Testis (tissue), 3 donors: ENCODE results near the gene PTPRN2. TPM values are rescaled to one million over a fixed set of nuclear protein-coding genes. Genes with fewer than 3 reads are reported as not detected.

Experiments
- DNase-seq: peaks from one replicate; pipeline ENCODE4 v3.0.0-alpha.2; 2019
- H3K27ac ChIP-seq, 2 donors: fragments of 200-600 bp; sonication (generic); one replicate each; pipeline ENCODE4 v1.5.1; 2019
- H3K27me3 ChIP-seq: fragments of 200-600 bp; sonication (generic); one replicate; pipeline ENCODE4 v1.5.1; 2019
- H3K36me3 ChIP-seq: fragments of 200-600 bp; sonication (generic); one replicate; pipeline ENCODE4 v1.5.1; 2017; ENCODE audit warnings: low read depth; ENCODE audit errors: missing control alignments
- H3K4me1 ChIP-seq: fragments of 200-600 bp; sonication (generic); one replicate; pipeline ENCODE4 v1.5.1; 2019
- H3K4me3 ChIP-seq, 2 donors: fragments of 200-600 bp; sonication (generic); one replicate each; pipeline ENCODE4 v1.5.1; 2017 to 2019
- H3K9me3 ChIP-seq: fragments of 200-600 bp; sonication (generic); one replicate; pipeline ENCODE4 v1.5.1; 2017
- CTCF ChIP-seq, 3 experiments: fragments of 450-650 bp in 2 of 3; fragments of 200-600 bp in 1 of 3; sonication (generic) in 1 of 3; IDR thresholded peaks; one replicate each; pipeline ENCODE4 v1.5.1; 2016 to 2019; ENCODE audit warnings: antibody characterized with exemption in 3 of 3, mild to moderate bottlenecking in 2 of 3, moderate library complexity in 1 of 3
- POLR2A ChIP-seq: fragments of 450-650 bp; IDR thresholded peaks from one replicate; pipeline ENCODE4 v1.6.1; 2017; ENCODE audit warnings: antibody characterized with exemption, mild to moderate bottlenecking, moderate library complexity
- WGBS, 2 donors: methylation state at CpG; one replicate each; pipeline ENCODE4 v1.1.5; 2018; 5-methylcytosine and 5-hydroxymethylcytosine counted together
- intact Hi-C: fragments of 100-400 bp; cut with DNase I; formaldehyde crosslinking; loops from one replicate; pipeline ENCODE4 v1.15.1; 2023; ENCODE audit warnings: low total_unique reads
- polyA plus RNA-seq: library from polyadenylated mRNA; stranded (reverse); fragments of 350-450 nt; fragmentation: Illumina TruSeq; extraction: RNeasy Lipid Tissue Mini Kit (QIAGEN cat#74804); gene quantifications from one replicate; pipeline ENCODE4 v1.2.3, GENCODE V29; 2014; ENCODE audit warnings: low read depth, low replicate concordance; ENCODE audit not compliant: insufficient read depth
- total RNA-seq, 2 donors: library from RNA; depleted of rRNA; stranded (reverse); fragments of >200 nt; gene quantifications; one replicate each; pipeline ENCODE4 v1.2.3, GENCODE V29; 2016

PTPRN2 gene
- total and polyA plus RNA-seq, 3 donors from 2014 or later, result 9.3 to 10.8 (median 9.8) TPM

- Histone ChIP-seq H3K27me3 (no peaks in the 10 kb centered on the region), H3K4me1 (no peaks in the 10 kb centered on the region), H3K27ac (no peak overlapping the region), H3K4me3 (no peak overlapping the region), H3K36me3 (no peaks in the 10 kb centered on the region), H3K9me3 (no peaks in the 10 kb centered on the region)
- WGBS, 2 donors, result 55 to 79% methylated on average over 3 to 5 of the region's 5 CpGs
- DNase-seq, result no peak
- intact Hi-C loops, result no loop called here
- TF ChIP-seq POLR2A, result no peak
- TF ChIP-seq CTCF (IDR thresholded peaks at IDR 0.05), result no peak
Observed at GRCh38 chr7:157795199-157795598, 792.4 kb downstream of the PTPRN2 start.

GRCh38 chr7:157794746-157795065 is 792.9 kb downstream of the PTPRN2 start:
- 82 to 89% methylated on average over 4 of the region's 4 CpGs for WGBS, 2 donors
- no peaks in the 10 kb centered on the region for H3K27me3 ChIP-seq
- no peak overlapping the region for H3K4me3 ChIP-seq
- DNase-seq, result no peak
- H3K9me3 ChIP-seq, result no peaks in the 10 kb centered on the region
- intact Hi-C loops, result no loop called here
- TF ChIP-seq POLR2A (no peak), CTCF (IDR thresholded peaks at IDR 0.05) (no peak)
- no peak overlapping the region for H3K27ac ChIP-seq
- H3K4me1 ChIP-seq, result no peaks in the 10 kb centered on the region
- no peaks in the 10 kb centered on the region for H3K36me3 ChIP-seq

- intact Hi-C loops, result no loop called here
- no peaks in the 10 kb centered on the region for H3K36me3 ChIP-seq
- H3K4me1 ChIP-seq, result no peaks in the 10 kb centered on the region
- H3K4me3 ChIP-seq, result no peak overlapping the region
- no peaks in the 10 kb centered on the region for H3K9me3 ChIP-seq
- no peaks in the 10 kb centered on the region for H3K27me3 ChIP-seq
- no peak overlapping the region for H3K27ac ChIP-seq
- TF ChIP-seq CTCF (IDR thresholded peaks at IDR 0.05), result no peak
- no peak for TF ChIP-seq POLR2A
- no peak for DNase-seq
- WGBS, 2 donors, result 77 to 79% methylated on average over 36 to 39 of the region's 39 CpGs
Observed at GRCh38 chr7:157793973-157794745, 793.5 kb downstream of the PTPRN2 start.

- no peaks in the 10 kb centered on the region for H3K36me3 ChIP-seq
- WGBS, 2 donors, result 80 to 83% methylated on average over 10 of the region's 10 CpGs
- no peaks in the 10 kb centered on the region for H3K4me1 ChIP-seq
- intact Hi-C loops, result no loop called here
- DNase-seq, result no peak
- no peaks in the 10 kb centered on the region for H3K27me3 ChIP-seq
- no peaks in the 10 kb centered on the region for H3K9me3 ChIP-seq
- TF ChIP-seq POLR2A, result no peak
- TF ChIP-seq CTCF (IDR thresholded peaks at IDR 0.05), result no peak
- no peak overlapping the region for H3K4me3 ChIP-seq
- no peak overlapping the region for H3K27ac ChIP-seq
Observed at GRCh38 chr7:157793087-157793353, 794.6 kb downstream of the PTPRN2 start.
